Activated CD4-positive, alpha-beta T cell treated with anti-CD3 and anti-CD28 coated beads, Interleukin-2, amount 50 U/mL, for 4 hours (primary cell): ENCODE measurements around the gene PRR16.

Experiments used
- DNase-seq, 2 experiments: peaks; one replicate each; pipeline ENCODE4 v3.0.0-alpha.2; 2020

PRR16 gene

GRCh38 chr5:120591911-120592310 is 127.8 kb downstream of the PRR16 start:
- no peak for DNase-seq

GRCh38 chr5:120599576-120599975 is 135.5 kb downstream of the PRR16 start:
- DNase-seq = no peak

- no peak for DNase-seq
Measured at GRCh38 chr5:120600639-120601038, 136.5 kb downstream of the PRR16 start.

DNA sequence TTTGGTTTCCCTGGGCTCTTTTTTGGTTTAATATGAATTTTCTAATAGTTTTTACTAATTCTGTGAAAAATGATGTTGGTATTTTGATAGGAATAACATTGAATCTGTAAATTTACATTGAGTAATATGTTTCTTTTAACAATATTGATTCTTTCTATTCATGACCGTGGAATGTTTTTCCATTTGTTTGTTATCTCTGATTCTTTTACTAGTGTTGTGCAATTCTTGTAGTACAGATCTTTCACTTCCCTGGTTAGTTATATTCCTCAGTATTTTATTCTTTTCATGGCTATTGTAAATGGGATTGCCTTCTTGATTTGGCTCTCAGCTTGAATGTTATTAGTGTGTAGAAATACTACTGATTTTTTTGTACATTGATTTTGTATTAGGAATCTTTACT is 137.9 kb downstream of the PRR16 start:
- DNase-seq = no peak

DNA sequence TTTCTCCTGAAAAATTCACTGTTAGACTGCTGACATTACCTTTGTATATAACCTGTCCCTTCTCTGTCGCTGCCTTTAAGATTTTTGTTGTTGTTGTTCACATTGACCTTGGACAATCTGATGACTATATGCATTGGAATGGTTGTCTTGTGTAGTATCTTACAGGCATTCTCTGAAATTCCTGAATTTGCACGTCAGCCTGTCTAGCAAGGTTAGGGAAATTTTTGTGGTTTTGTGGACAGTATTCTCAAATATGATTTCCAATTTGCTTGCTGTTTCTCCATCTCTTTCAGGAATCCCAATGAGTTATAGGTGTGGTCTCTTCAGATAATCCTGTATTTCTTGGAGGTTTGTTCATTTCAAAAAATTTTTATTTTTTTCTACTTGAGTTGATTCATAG is 140.8 kb downstream of the PRR16 start:
- no peak for DNase-seq

DNA sequence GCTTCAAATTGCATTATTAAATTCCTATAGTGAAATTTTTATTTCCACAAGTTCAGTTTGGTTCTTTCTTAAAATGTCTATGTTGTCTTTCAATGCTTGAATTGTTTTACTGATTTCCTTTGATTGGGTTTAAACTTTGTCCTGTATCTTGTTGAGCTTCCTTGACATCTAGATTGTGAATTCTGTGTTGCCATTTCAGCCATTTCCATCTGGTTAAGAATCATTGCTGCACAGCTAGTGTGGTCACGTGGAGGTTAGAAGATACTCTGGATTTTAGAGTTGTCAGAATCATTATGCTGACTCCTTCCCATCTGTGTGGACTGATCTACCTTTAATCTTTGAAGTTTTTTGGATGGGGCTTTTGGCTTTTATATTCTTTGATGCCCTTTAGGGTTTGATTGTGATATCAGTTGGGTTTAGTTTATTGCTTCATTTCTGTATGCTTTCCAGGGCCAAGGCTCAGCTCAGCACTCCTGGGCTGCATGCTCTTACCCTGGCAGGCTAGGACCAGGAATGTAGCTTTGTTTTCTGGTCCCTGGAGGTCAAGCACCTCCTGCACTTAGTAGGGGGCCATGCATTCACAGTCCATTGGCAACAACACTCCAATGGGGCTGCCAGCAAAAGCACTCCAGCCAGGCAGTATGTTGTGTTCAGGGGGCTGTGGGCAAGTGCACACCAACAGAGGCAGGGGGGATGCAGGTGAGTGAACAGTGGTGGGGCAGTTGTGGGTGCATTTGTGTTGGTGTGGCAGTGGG is 141.4 kb downstream of the PRR16 start:
- no peak for DNase-seq

GRCh38 chr5:120609570-120609969 is 145.5 kb downstream of the PRR16 start:
- no peak for DNase-seq

GRCh38 chr5:120610145-120610544 is 146.0 kb downstream of the PRR16 start:
- no peak for DNase-seq

- no peak for DNase-seq
Measured at GRCh38 chr5:120613729-120614128, 149.6 kb downstream of the PRR16 start.

DNA sequence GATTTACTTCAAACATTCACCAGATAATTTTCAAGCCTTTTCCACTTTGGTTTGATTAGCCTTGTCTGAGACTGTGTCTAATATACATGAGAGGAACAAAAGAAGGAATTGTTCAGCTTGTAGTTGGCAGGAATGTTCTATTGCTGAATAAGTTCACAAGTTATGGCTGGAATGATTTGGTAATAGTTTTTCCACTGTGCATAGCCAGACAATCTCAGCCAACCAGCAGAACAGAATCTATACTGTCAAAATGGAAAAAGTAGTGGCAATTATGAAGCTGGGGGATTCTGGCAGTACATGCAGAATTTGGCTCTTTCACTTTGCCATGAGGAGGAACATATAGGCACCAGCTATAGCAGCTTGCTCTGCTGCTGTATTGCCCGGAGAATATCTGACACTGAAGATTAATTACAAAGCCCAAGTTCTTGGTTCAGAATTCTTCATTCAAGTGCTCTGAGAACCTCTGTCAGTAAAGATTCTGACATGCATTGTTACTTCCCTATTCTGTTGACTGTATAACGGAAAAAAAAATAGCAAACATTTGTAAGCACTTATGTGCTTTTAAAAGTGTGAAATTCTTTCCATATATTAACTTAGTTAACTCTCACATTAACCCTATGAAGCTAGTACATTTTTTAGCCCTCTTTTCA is 150.6 kb downstream of the PRR16 start:
- no peak for DNase-seq

- DNase-seq = no peak
Measured at GRCh38 chr5:120615967-120616645, 152.0 kb downstream of the PRR16 start.

DNA sequence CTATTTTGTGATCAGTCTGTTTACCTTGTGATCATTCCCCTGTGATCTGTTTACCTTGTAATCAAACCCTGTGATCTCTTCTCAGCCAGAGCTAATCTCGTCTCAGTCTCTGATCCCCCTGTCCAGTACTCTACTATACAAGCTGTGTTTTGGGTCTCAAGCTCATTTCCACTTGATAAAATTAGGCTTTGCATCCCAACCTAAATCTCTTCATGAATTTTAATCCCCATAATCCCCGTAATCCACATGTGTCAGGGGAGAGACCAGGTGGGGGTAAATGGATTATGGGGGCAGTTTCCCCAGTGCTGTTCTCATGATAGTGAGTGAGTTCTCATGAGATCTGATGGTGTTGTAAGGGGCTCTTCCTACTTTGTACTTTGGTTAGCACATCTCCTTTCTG is 157.2 kb downstream of the PRR16 start:
- DNase-seq = no peak

DNA sequence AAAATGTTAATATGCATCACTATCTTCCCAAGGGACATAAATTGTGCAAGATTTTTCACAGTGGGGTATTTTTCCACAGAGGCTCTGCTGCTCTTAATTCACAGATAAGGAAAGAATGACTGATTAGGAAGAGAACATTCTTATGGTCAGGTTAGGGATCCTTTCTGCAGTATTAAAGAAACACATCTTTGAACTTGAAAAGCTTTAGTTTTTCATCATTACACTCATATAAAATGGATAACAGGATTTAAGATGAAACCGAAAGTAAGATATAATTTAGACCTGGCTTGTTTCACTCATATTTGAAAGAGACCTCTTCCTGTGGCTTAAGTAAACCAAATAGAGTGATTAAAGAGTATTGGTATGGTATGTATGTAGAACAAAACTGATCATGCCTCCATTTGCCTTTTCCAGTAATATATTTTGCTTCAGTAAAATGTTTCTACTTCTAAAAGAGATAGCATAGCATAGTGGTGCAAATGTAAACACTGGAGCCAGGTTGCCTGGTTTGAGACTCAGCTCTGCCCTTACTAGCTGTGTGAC is 160.0 kb downstream of the PRR16 start:
- DNase-seq = no peak

DNA sequence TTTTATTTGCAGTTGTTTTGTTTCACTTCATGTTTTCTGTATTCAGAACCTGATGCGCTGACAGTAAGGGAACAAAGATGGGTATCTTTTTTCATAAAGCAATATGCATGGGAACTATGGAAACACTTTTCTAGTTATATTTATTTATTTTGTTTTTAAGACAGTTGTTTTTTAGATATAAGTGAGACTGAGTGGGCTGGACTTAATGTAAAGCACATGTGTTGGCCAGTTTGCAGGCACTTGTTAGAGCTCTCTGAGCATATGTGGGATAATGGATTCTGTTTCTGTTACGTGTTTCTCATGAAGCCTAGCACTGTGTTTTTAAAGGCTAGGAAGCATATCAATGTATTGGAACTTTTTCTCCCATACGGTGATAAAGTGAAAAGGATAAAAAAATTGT is 164.1 kb downstream of the PRR16 start:
- DNase-seq = no peak

DNA sequence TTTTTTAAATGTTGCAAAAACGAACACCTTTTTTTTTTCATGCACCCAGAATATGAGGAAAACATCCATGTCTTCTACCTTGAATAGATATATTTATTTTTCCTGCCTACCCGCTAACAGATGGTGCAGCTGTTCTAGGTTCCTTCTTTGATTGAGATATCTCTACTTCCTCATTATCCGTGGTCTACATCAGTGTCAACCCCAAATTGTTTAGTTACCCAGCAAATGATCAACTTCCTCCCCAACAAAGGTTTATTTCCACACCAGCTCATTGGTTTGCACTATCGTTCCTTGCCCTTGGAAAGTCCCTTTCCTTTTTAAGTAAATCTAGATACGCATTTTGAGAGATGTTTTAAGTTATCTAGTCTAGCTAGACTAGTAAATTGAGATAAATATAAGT is 166.4 kb downstream of the PRR16 start:
- DNase-seq = no peak

- DNase-seq = no peak
Measured at GRCh38 chr5:120631611-120632010, 167.5 kb downstream of the PRR16 start.

DNA sequence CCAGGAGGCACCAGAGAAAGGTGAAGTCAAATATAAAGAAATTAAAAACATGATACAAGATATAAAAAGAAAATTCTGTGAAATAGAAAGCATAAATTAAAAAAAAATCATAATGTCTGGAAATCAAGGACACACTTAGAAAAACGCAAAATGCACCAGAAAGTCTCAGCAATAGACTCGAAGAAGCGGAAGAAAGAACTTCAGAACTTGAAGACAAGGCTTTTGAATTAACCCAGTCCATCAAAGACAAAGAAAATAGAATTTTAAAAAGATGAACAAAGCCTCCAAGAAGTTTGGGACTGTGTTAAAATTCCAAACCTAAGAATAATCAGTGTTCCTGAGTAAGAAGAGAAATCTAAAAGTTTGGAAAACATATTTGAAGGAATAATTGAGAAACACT is 168.3 kb downstream of the PRR16 start:
- DNase-seq = no peak

- no peak for DNase-seq
Measured at GRCh38 chr5:120638449-120638848, 174.3 kb downstream of the PRR16 start.

- DNase-seq = no peak
Measured at GRCh38 chr5:120640778-120641177, 176.7 kb downstream of the PRR16 start.

DNA sequence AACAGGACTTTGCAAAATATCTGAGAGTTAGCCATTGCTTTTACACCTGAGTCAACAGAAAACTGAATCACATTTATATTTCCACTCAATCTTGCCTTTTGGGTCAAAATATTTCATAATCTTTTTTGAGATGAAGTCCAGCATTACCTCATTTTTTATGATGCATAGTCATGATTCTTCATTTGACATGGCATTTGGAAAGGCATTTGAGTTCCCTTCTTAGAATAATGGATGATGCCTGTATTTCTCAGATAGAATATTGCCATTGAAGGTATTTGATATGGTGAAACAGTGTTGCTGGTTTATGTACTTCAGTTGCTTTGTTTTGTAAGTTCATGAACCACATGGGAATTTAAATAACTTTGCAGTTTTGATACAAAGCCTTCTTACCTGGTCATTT is 180.4 kb downstream of the PRR16 start:
- no peak for DNase-seq

- DNase-seq = no peak
Measured at GRCh38 chr5:120655828-120656435, 191.8 kb downstream of the PRR16 start.

DNA sequence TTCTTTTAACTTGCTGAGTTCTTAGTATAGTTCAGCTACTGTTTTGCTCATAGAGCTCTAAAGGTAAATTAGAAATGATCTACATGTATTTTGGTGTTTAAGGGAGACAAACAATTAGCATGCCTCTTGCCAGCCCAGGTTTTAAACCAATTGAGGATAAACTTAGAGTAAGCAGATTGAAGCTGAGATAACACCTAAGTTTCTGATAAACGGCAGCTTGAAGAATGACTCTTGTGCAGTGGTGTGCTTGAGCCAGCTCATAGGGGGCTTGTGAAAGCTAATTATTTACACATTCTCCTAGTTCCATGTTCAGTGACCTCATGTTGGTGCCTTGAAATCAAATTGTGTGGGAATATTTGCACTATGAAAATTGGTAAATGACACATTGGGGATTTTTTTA is 193.0 kb downstream of the PRR16 start:
- DNase-seq = no peak

DNA sequence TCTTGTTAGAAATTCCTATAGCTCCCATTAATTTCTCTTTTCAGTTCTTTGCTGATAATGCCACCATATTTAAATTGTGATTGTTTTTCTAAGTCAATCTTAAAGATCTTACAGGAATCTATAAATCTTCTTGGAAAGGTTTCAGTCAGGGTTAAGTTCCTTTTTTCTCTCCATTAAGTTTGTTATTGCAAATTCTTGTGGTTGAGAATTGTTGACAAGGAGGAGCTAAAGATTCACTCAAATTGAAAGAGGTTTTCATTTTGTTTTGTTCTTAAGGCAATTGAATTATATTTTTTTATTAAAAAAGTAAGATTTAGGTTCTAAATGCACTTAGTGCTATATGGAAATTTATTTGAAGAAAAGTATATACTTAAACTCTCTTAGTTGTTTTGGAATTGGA is 213.4 kb downstream of the PRR16 start:
- DNase-seq = no peak

DNA sequence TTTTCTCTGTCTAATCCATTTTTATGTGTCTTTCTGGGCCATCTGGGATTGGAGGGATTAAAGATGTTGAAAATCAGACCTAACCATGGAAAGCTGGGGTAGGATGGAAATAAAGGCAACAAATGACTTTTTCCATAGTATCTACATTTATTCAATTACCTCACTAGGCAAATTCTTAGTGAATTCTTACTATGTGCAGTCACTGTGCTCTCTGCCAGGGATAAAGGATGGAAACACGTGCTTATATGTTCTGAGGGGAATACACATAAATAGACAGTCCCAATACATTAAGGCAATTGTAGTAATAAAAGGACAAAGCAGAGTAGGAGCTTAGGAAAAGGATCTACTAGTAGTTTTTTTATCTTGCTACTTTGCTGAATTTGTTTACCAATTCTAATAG is 214.2 kb downstream of the PRR16 start:
- no peak for DNase-seq
